ENCODE data around the gene TCF4.
A peak's percentile ranks its signal among the peaks of the same experiment; 100 is the strongest.

Gene TCF4

DNA sequence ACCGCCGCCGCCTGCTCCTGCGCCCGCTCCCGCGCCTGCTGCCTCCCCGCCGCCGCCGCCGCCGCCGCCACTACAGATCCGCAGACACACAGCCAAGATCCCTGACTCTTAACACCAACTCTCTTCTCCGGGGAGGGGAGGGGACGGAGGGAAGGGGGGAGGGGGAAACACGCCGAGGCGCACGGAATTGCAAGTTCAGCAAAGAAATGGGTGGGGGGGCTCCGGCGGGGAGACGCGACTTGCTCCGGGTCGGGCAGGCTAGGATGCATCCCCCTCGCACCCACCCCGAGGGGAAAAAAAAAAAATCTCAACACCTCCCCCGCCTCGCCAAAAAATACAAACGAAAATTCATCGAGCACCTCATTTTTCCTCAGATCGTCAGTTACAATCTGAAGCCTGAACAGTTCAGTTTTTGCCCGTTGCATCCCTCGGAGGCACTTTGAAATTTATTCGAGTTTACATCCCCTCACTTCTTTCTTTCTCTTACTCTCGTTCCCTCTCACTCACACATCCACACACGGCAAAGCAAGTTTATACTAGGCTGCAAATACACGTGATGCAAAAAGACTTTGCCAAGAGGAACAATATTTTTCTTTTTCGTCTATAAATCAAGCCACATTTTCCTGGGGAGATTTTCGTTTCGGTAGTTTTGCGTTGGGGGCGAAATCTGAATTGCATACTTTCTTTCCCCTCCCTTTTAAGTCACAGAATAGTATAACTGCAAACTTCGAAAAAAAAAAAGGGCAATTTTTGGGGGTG is at the start of gene TCF4 (continued):
- TF ChIP-seq ZNF501 (tag by site-specific recombination; IDR thresholded peaks at IDR 0.05) = 0 out of 2 replicates have a peak, but pooled peaks have one; percentile 60
- TF ChIP-seq ZNF623 (tag by site-specific recombination; IDR thresholded peaks at IDR 0.05) = no peak
- no peak for TF ChIP-seq ZNF658 (tag by site-specific recombination; IDR thresholded peaks at IDR 0.05)
- TF ChIP-seq ZNF510 (tag by site-specific recombination; IDR thresholded peaks at IDR 0.05; ENCODE audit: insufficient replicate concordance) = no peak
- no peak for TF ChIP-seq ZNF701 (tag by site-specific recombination; IDR thresholded peaks at IDR 0.05)
- TF ChIP-seq ZNF555 (tag by site-specific recombination; conservative IDR thresholded peaks at IDR 0.05) = no peak
- TF ChIP-seq, protein P1, sequence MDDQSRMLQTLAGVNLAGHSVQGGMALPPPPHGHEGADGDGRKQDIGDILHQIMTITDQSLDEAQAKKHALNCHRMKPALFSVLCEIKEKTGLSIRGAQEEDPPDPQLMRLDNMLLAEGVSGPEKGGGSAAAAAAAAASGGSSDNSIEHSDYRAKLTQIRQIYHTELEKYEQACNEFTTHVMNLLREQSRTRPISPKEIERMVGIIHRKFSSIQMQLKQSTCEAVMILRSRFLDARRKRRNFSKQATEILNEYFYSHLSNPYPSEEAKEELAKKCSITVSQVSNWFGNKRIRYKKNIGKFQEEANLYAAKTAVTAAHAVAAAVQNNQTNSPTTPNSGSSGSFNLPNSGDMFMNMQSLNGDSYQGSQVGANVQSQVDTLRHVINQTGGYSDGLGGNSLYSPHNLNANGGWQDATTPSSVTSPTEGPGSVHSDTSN (CRISPR knock-in tag; IDR thresholded peaks at IDR 0.05) = no peak
- TF ChIP-seq, protein P2, sequence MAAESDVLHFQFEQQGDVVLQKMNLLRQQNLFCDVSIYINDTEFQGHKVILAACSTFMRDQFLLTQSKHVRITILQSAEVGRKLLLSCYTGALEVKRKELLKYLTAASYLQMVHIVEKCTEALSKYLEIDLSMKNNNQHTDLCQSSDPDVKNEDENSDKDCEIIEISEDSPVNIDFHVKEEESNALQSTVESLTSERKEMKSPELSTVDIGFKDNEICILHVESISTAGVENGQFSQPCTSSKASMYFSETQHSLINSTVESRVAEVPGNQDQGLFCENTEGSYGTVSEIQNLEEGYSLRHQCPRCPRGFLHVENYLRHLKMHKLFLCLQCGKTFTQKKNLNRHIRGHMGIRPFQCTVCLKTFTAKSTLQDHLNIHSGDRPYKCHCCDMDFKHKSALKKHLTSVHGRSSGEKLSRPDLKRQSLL (tag by site-specific recombination; IDR thresholded peaks at IDR 0.05) = no peak; the same call in 1 of the 2 replicates
- no peak for TF ChIP-seq ZBTB11 (tag by site-specific recombination; conservative IDR thresholded peaks at IDR 0.05; ENCODE audit: low read depth)
- no peak for TF ChIP-seq ZNF530 (tag by site-specific recombination; IDR thresholded peaks at IDR 0.05; ENCODE audit: low read depth)
- no peak for TF ChIP-seq ZNF302 (tag by site-specific recombination; IDR thresholded peaks at IDR 0.05; ENCODE audit: low read depth)
- TF ChIP-seq ZNF433 (tag by site-specific recombination; IDR thresholded peaks at IDR 0.05; ENCODE audit: low read depth) = no peak
- TF ChIP-seq ZNF426 (tag by site-specific recombination; IDR thresholded peaks at IDR 0.05) = no peak
- no peak for TF ChIP-seq ZNF112 (tag by site-specific recombination; IDR thresholded peaks at IDR 0.05)
- TF ChIP-seq KLF1 (tag by site-specific recombination; IDR thresholded peaks at IDR 0.05) = no peak
- TF ChIP-seq, protein P3, sequence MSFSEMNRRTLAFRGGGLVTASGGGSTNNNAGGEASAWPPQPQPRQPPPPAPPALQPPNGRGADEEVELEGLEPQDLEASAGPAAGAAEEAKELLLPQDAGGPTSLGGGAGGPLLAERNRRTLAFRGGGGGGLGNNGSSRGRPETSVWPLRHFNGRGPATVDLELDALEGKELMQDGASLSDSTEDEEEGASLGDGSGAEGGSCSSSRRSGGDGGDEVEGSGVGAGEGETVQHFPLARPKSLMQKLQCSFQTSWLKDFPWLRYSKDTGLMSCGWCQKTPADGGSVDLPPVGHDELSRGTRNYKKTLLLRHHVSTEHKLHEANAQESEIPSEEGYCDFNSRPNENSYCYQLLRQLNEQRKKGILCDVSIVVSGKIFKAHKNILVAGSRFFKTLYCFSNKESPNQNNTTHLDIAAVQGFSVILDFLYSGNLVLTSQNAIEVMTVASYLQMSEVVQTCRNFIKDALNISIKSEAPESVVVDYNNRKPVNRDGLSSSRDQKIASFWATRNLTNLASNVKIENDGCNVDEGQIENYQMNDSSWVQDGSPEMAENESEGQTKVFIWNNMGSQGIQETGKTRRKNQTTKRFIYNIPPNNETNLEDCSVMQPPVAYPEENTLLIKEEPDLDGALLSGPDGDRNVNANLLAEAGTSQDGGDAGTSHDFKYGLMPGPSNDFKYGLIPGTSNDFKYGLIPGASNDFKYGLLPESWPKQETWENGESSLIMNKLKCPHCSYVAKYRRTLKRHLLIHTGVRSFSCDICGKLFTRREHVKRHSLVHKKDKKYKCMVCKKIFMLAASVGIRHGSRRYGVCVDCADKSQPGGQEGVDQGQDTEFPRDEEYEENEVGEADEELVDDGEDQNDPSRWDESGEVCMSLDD (tag by site-specific recombination; IDR thresholded peaks at IDR 0.05) = peak; percentile 62; the same call in 1 of the 2 replicates
- no peak for TF ChIP-seq ZNF174 (tag by site-specific recombination; IDR thresholded peaks at IDR 0.05)
- TF ChIP-seq ZNF266 (tag by site-specific recombination; IDR thresholded peaks at IDR 0.05; ENCODE audit: low read depth) = no peak
- 0 out of 2 replicates have a peak, but pooled peaks have one; percentile 3 for TF ChIP-seq KLF16 (tag by site-specific recombination; IDR thresholded peaks at IDR 0.05)
- no peak for TF ChIP-seq BCL11B (tag by site-specific recombination; IDR thresholded peaks at IDR 0.05; ENCODE audit: low read depth)
- no peak for TF ChIP-seq BCL11A (tag by site-specific recombination; IDR thresholded peaks at IDR 0.05; ENCODE audit: low read depth)
- TF ChIP-seq SP2 (tag by site-specific recombination; IDR thresholded peaks at IDR 0.05) = no peak
- TF ChIP-seq ZNF169 (tag by site-specific recombination; IDR thresholded peaks at IDR 0.05) = no peak
- TF ChIP-seq MYNN (tag by site-specific recombination; IDR thresholded peaks at IDR 0.05; ENCODE audit: borderline replicate concordance) = no peak
- no peak for TF ChIP-seq ZNF248 (tag by site-specific recombination; IDR thresholded peaks at IDR 0.05)
- TF ChIP-seq PATZ1 (tag by site-specific recombination; IDR thresholded peaks at IDR 0.05) = peak; percentile 54; the same call in 1 of the 2 replicates
- no peak for TF ChIP-seq ZNF792 (tag by site-specific recombination; IDR thresholded peaks at IDR 0.05)
- TF ChIP-seq ZNF837 (tag by site-specific recombination; IDR thresholded peaks at IDR 0.05) = no peak
- TF ChIP-seq ZNF335 (tag by site-specific recombination; conservative IDR thresholded peaks at IDR 0.05) = peak; percentile 72
- TF ChIP-seq EGR2 (tag by site-specific recombination; IDR thresholded peaks at IDR 0.05; ENCODE audit: low read depth) = no peak
